Umbilical cord (tissue), 2 donors: ENCODE results near the gene C1orf21. TPM values are rescaled to one million over a fixed set of nuclear protein-coding genes. Genes with fewer than 3 reads are reported as not detected.
A peak's percentile ranks its signal among the peaks of the same experiment; 100 is the strongest.

Experiments
- DNase-seq: peaks from one replicate; pipeline ENCODE4 v3.0.0-alpha.2; 2015; ENCODE audit warnings: low spot score
- total RNA-seq: library from RNA; depleted of rRNA; stranded (reverse); fragments of >200 nt; gene quantifications from one replicate; pipeline ENCODE4 v1.2.3, GENCODE V29; 2014; ENCODE audit warnings: low replicate concordance; ENCODE audit not compliant: insufficient read depth

Gene C1orf21
- total RNA-seq, 1 donor from 2014 or later: 54.7 TPM

- no peak for DNase-seq
These were observed 59.2 kb downstream of the C1orf21 start for GRCh38 chr1:184445997-184446396.

GRCh38 chr1:184447651-184448185 lies 60.9 kb downstream of the C1orf21 start:
- DNase-seq: no peak

- DNase-seq: no peak
These were observed 63.1 kb downstream of the C1orf21 start for GRCh38 chr1:184449916-184450315.

- DNase-seq: no peak
These were observed 69.0 kb downstream of the C1orf21 start for GRCh38 chr1:184455786-184456185.

GRCh38 chr1:184456189-184456588 lies 69.4 kb downstream of the C1orf21 start:
- no peak for DNase-seq

- peak; percentile 8 for DNase-seq
These were observed 70.7 kb downstream of the C1orf21 start for GRCh38 chr1:184457500-184457899.

GRCh38 chr1:184461321-184461720 lies 74.5 kb downstream of the C1orf21 start:
- no peak for DNase-seq

- no peak for DNase-seq
These were observed 75.3 kb downstream of the C1orf21 start for GRCh38 chr1:184462155-184462554.

- no peak for DNase-seq
These were observed 76.2 kb downstream of the C1orf21 start for GRCh38 chr1:184462990-184463389.

- no peak for DNase-seq
These were observed 76.9 kb downstream of the C1orf21 start for GRCh38 chr1:184463680-184464079.

GRCh38 chr1:184464757-184465156 lies 77.9 kb downstream of the C1orf21 start:
- no peak for DNase-seq

- DNase-seq: no peak
These were observed 78.8 kb downstream of the C1orf21 start for GRCh38 chr1:184465489-184466146.

GRCh38 chr1:184467295-184467694 lies 80.5 kb downstream of the C1orf21 start:
- no peak for DNase-seq

GRCh38 chr1:184469396-184469795 lies 82.6 kb downstream of the C1orf21 start:
- peak; percentile 40 for DNase-seq

GRCh38 chr1:184471686-184472085 lies 84.9 kb downstream of the C1orf21 start:
- no peak for DNase-seq

GRCh38 chr1:184472136-184472535 lies 85.3 kb downstream of the C1orf21 start:
- no peak for DNase-seq

- DNase-seq: peak; percentile 70
These were observed 86.5 kb downstream of the C1orf21 start for GRCh38 chr1:184473176-184473966.

GRCh38 chr1:184476187-184476586 lies 89.4 kb downstream of the C1orf21 start:
- no peak for DNase-seq

- no peak for DNase-seq
These were observed 92.8 kb downstream of the C1orf21 start for GRCh38 chr1:184479435-184480167.

- no peak for DNase-seq
These were observed 93.9 kb downstream of the C1orf21 start for GRCh38 chr1:184480736-184481135.

GRCh38 chr1:184482136-184482535 lies 95.3 kb downstream of the C1orf21 start:
- no peak for DNase-seq

GRCh38 chr1:184483101-184483683 lies 96.4 kb downstream of the C1orf21 start:
- DNase-seq: peak; percentile 28
